ENCODE measurements around the gene OBSCN.

The OBSCN gene

GRCh38 chr1:228279011-228279721 lies 71.3 kb downstream of the OBSCN start:
- DNase-seq: no peak

DNA sequence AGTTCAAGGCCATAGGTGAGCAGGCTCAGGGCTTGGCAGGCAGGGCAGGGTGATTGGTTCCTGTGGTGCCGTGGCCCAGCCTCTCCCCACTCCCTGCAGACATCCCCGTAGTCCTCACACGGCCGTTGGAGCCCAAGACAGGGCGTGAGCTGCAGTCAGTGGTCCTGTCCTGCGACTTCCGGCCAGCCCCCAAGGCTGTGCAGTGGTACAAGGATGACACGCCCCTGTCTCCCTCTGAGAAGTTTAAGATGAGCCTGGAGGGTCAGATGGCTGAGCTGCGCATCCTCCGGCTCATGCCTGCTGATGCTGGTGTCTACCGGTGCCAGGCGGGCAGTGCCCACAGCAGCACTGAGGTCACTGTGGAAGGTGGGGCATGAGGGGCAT lies 71.9 kb downstream of the OBSCN start:
- no peak for DNase-seq

GRCh38 chr1:228280106-228280901 lies 72.5 kb downstream of the OBSCN start:
- DNase-seq: no peak

GRCh38 chr1:228280961-228281591 lies 73.2 kb downstream of the OBSCN start:
- no peak for DNase-seq

DNA sequence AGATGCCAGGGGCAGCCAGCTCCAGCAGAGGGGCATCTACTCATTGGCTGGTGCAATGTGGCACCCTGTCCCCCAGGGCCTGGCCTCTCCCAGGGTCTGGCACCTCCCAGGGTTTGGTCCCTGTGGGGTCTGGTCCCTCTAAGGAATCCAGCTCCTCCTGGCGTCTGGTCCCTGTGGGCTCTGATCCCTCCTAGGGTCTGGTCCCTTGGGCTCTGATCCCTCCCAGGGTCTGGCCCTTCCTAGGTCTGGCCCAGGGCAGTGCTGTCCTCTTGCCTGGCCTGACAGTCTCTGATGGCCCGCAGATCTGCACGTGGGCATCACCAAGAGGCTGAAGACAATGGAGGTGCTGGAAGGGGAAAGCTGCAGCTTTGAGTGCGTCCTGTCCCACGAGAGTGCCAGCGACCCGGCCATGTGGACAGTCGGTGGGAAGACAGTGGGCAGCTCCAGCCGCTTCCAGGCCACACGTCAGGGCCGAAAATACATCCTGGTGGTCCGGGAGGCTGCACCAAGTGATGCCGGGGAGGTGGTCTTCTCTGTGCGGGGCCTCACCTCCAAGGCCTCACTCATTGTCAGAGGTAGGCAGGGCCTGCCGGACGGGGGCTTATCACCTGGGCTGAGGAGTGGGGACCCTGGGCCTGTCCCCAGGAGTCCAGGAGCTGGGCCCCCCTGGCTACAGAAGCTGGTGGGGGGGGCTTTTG lies 73.9 kb downstream of the OBSCN start:
- DNase-seq: no peak

- DNase-seq: no peak
Observed at GRCh38 chr1:228282329-228283042, 74.6 kb downstream of the OBSCN start.

GRCh38 chr1:228283043-228283371 lies 75.2 kb downstream of the OBSCN start:
- DNase-seq: no peak

- no peak for DNase-seq
Observed at GRCh38 chr1:228283476-228284147, 75.8 kb downstream of the OBSCN start.

- no peak for DNase-seq
Observed at GRCh38 chr1:228284148-228284495, 76.3 kb downstream of the OBSCN start.

DNA sequence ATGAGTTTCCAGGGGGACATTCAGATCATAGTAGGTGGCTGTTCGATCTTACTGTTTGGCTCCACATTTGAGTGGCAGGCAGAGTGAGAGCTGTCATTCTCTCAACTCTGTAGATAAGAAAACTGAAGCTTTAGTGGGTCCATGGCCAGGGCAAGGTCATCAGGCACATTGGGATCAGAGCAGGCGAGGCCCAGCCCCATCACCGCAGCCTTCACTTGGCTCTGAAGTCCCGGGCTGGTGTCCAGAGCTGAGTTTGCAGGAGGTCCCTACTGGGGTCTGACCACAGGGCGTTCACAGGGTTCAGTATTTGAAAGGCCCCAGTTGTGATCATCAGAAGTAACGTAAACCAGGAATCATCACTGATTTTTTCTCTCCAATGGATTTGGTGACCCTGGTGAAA lies 76.7 kb downstream of the OBSCN start:
- no peak for DNase-seq

DNA sequence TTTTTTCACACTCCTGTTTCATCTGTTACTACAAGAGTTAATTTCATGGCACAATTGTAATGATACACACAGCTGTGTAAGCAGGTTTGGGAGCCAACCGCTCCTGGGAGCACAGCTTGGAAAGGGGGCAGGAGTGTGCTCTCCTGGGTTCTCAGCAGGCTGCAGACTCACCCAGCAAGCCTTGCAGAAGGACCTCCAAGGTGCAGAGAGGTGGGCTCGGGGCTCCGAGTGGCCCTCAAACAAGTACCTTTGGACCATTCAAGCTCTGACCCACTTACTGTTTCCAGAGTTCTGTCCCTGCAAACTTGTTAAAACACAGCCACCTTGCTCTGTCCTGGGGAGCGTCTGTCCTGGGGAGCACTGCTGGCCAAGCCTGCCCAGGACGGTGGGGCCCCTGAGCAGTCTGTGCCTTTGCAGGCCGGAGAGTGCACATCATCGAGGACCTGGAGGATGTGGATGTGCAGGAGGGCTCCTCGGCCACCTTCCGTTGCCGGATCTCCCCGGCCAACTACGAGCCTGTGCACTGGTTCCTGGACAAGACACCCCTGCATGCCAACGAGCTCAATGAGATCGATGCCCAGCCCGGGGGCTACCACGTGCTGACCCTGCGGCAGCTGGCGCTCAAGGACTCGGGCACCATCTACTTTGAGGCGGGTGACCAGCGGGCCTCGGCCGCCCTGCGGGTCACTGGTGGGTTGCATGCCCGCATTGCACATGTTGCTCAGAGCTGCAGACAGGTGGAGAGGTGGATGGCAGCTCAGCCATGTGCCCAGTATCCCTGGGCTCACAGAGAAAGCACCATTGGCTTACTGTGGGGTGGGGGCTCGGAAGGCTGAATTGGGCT lies 78.0 kb downstream of the OBSCN start:
- no peak for DNase-seq

DNA sequence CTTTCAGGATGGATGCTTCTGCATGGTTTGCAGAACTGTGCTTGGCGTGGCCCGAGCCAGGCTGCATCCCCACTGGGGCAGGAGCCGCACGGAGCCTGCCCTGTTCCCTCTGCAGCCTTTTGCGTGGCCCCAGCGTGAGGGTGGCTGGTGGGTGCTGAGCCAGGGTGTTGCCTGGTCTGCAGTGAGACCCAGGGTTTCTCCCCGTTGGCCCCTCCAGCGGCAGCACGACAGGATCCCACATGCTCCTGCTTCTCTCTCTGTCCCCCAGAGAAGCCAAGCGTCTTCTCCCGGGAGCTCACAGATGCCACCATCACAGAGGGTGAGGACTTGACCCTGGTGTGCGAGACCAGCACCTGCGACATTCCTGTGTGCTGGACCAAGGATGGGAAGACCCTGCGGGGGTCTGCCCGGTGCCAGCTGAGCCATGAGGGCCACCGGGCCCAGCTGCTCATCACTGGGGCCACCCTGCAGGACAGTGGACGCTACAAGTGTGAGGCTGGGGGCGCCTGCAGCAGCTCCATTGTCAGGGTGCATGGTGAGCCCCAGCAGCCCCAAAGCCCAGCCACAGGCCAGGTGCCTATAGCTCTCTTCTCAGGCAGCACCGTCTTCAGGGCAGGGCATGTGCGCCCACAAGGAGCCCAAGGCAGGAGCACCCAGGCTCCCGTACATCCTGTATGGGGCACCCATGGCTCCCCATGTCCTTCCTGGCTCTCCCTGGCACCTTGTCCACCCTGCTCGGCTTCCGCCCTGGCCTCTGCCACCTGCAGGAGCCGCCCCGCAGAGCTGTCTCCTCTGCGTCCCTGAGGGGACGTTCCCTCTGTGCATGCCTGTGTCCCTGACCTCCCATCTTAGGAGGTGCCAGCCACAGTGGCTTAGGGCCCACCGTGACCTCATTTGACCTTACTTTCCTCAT lies 78.9 kb downstream of the OBSCN start:
- DNase-seq: no peak

DNA sequence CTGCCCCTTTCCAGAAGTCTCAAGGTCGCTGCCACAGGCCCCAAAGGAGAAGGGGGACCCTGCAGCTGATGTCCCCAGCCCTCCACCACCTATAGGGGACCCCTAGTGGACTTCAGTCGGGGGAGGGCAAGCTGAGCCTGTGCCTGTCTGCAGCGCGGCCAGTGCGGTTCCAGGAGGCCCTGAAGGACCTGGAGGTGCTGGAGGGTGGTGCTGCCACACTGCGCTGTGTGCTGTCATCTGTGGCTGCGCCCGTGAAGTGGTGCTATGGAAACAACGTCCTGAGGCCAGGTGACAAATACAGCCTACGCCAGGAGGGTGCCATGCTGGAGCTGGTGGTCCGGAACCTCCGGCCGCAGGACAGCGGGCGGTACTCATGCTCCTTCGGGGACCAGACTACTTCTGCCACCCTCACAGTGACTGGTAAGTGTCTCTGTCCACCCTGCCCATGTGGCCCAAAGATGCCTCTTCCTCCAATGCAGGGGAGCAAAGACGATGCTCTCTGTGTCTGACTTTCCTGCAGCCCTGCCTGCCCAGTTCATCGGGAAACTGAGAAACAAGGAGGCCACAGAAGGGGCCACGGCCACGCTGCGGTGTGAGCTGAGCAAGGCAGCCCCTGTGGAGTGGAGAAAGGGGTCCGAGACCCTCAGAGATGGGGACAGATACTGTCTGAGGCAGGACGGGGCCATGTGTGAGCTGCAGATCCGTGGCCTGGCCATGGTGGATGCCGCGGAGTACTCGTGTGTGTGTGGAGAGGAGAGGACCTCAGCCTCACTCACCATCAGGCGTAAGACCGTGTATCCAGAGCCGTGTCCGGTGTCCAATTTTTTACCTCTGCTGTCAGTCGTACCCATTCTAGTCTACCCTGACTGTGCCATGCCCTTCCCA lies 79.9 kb downstream of the OBSCN start:
- DNase-seq: no peak

- DNase-seq: no peak
Observed at GRCh38 chr1:228288536-228289238, 80.8 kb downstream of the OBSCN start.

- no peak for DNase-seq
Observed at GRCh38 chr1:228289239-228289849, 81.5 kb downstream of the OBSCN start.

- no peak for DNase-seq
Observed at GRCh38 chr1:228289996-228290881, 82.4 kb downstream of the OBSCN start.
